Cardiac fibroblast (primary cell): Measurements from ENCODE around the gene CCDC117.

Experiments
- DNase-seq, 2 donors: peaks; one replicate each; pipeline versions ENCODE4 v3.0.0 to v3.0.0-alpha.2; 2010; ENCODE audit warnings: low read depth in 2 of 2
- H3K4me3 ChIP-seq, 2 donors: replicated peaks in 1 of 2; 1 replicate in 1 of 2; 2 replicates in 1 of 2; pipeline ENCODE4 v1.5.1; 2011; ENCODE audit warnings: low read depth in 2 of 2, low read length in 2 of 2, mild to moderate bottlenecking in 2 of 2, moderate library complexity in 1 of 2
- TF ChIP-seq, protein P1 (sequence below): IDR thresholded peaks from one replicate; pipeline ENCODE4 v1.5.1; 2011; ENCODE audit warnings: low read depth, mild to moderate bottlenecking, low read length, inconsistent platforms

Gene CCDC117

GRCh38 chr22:28832731-28833130, 60.2 kb downstream of the CCDC117 start:
- no peak for DNase-seq
- H3K4me3 ChIP-seq, result no peak overlapping the region
- TF ChIP-seq, protein P1, sequence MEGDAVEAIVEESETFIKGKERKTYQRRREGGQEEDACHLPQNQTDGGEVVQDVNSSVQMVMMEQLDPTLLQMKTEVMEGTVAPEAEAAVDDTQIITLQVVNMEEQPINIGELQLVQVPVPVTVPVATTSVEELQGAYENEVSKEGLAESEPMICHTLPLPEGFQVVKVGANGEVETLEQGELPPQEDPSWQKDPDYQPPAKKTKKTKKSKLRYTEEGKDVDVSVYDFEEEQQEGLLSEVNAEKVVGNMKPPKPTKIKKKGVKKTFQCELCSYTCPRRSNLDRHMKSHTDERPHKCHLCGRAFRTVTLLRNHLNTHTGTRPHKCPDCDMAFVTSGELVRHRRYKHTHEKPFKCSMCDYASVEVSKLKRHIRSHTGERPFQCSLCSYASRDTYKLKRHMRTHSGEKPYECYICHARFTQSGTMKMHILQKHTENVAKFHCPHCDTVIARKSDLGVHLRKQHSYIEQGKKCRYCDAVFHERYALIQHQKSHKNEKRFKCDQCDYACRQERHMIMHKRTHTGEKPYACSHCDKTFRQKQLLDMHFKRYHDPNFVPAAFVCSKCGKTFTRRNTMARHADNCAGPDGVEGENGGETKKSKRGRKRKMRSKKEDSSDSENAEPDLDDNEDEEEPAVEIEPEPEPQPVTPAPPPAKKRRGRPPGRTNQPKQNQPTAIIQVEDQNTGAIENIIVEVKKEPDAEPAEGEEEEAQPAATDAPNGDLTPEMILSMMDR, result no peak

DNA sequence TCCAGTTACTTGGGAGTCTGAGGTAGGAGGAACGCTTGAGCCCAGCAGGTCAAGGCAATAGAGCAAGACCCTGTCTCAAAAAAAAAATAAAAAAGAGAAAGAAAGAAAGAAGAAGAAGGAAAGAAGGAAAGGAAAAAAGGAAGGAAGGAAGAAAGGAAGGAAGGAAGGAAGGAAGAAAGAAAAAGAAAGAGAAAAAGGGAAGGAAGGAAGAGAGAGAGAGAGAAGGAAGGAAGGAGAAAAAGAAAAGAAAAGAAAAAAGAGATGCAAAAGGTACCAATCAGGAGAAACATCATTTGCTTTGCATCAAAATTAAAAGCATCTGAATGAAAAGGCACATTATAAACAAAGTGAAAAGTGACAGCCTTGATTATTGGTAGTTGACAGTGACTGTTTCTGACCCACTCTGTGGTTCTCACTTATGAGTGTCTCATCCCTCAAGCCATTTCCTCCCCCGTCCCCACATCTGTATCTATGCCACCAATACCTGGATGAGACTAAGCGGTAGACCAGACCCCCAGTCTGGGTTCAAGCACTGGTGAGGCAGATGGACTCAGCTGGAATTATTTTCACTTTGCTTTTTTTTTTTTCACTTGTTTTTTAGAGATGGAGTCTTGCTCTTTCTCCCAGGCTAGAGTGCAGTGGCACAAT, 60.9 kb downstream of the CCDC117 start:
- no peak overlapping the region for H3K4me3 ChIP-seq
- DNase-seq, result no peak
- TF ChIP-seq, protein P1, result no peak

DNA sequence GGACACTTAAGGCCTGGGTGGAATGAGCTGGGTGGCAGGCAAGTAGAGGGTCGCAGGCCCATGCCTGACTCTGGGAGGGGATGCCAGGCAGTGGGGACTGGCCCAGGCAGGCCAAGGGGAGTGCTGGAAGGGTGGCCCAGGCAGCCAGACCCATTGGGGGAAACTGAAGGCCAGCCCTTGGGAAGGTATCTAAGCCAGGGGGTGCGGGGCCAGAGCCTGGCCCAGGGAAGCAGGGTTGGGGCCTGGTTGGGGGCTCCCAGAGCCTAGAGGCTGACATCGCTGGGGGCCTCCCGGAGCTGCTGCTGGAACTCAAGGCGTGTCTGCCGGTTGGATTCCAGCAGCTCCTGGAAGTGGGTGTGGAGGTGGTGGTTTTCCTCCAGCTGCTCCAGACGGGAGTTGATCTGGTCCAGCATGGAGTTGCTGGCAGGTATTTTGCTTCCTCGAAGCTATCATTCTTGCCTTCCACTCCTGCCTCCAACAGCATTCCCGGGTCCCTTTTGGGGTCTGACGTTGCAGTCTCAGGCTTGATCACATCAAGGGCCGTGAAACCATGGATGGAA, 63.2 kb downstream of the CCDC117 start:
- no peak for DNase-seq
- no peak overlapping the region for H3K4me3 ChIP-seq
- TF ChIP-seq, protein P1, result no peak

GRCh38 chr22:28837640-28838039, 65.1 kb downstream of the CCDC117 start:
- no peak for DNase-seq
- TF ChIP-seq, protein P1, result no peak
- no peak overlapping the region for H3K4me3 ChIP-seq
